Stimulated activated CD4-positive, alpha-beta T cell treated with anti-CD3 and anti-CD28 coated beads, TNF-alpha, amount 100 ng/mL, for 4 hours (primary cell): ENCODE data around the gene MSLN.

ENCODE experiments used
- DNase-seq, 3 experiments: peaks; one replicate each; pipeline ENCODE4 v3.0.0-alpha.2; 2020; ENCODE audit warnings: low read depth in 3 of 3

Gene MSLN

GRCh38 chr16:759110-759910 is 1.2 kb upstream of the MSLN start:
- DNase-seq: no peak

GRCh38 chr16:760065-760464 is 469 bp upstream of the MSLN start:
- no peak for DNase-seq

- DNase-seq: no peak
Observed at GRCh38 chr16:761625-762513, 1.3 kb downstream of the MSLN start.

- no peak for DNase-seq
Observed at GRCh38 chr16:762595-763268, 2.2 kb downstream of the MSLN start.

- no peak for DNase-seq
Observed at GRCh38 chr16:763369-764183, 3.0 kb downstream of the MSLN start.

- no peak for DNase-seq
Observed at GRCh38 chr16:764184-764750, 3.7 kb downstream of the MSLN start.

GRCh38 chr16:764848-765487 is 4.4 kb downstream of the MSLN start:
- DNase-seq: no peak

- DNase-seq: no peak
Observed at GRCh38 chr16:765488-765865, 4.9 kb downstream of the MSLN start.

GRCh38 chr16:766008-766819 is 5.7 kb downstream of the MSLN start:
- DNase-seq: no peak

- no peak for DNase-seq
Observed at GRCh38 chr16:766820-767640, 6.5 kb downstream of the MSLN start.

- DNase-seq: no peak
Observed at GRCh38 chr16:767743-768235, 7.3 kb downstream of the MSLN start.

GRCh38 chr16:768428-768827 is 7.9 kb downstream of the MSLN start:
- DNase-seq: no peak

GRCh38 chr16:769184-769784 is 8.8 kb downstream of the MSLN start:
- DNase-seq: no peak

GRCh38 chr16:769934-770333 is 9.4 kb downstream of the MSLN start:
- no peak for DNase-seq

GRCh38 chr16:770411-770810 is 9.9 kb downstream of the MSLN start:
- DNase-seq: no peak

- DNase-seq: no peak
Observed at GRCh38 chr16:772959-773358, 12.4 kb downstream of the MSLN start.

GRCh38 chr16:774086-775001 is 13.8 kb downstream of the MSLN start:
- no peak for DNase-seq
